H54 (cell line): ENCODE data around the gene KNL1.

ENCODE experiments used
- DNase-seq: peaks from one replicate; pipeline ENCODE4 v3.0.0; 2011; ENCODE audit warnings: low spot score, mixed read lengths; ENCODE audit not compliant: insufficient read length
- FAIRE-seq: peaks from 3 replicates; lab custom pipeline; 2011; peaks lifted over from hg19 to GRCh38; lab: Jason Lieb, UNC
- POLR2A ChIP-seq: IDR thresholded peaks from 2 replicates; pipeline ENCODE4 v1.6.1; 2011; ENCODE audit warnings: low read depth, mild to moderate bottlenecking, low read length

The KNL1 gene

GRCh38 chr15:40702077-40702476, 108.0 kb downstream of the KNL1 start:
- DNase-seq (no peak), FAIRE-seq (no peak)
- TF ChIP-seq POLR2A, result no peak

DNA sequence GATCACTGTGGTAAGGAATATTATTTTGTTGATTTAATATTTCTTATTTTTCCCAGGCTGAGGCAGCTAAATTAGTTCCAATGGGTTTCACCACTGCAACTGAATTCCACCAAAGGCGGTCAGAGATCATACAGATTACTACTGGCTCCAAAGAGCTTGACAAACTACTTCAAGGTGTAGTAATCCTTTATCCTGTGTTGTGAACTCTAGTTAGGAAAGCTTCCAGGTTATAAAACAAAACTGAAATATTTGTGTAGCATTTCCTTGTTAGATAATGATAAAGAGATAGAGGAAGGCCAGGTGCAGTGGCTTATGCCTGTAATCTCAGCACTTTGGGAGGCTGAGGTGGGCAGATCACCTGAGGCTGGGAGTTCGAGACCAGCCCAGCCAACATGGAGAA, 112.1 kb downstream of the KNL1 start:
- TF ChIP-seq POLR2A, result no peak
- no peak for FAIRE-seq
- no peak for DNase-seq
